ENCODE measurements around the gene CARMIL3. TPM values are rescaled to one million over a fixed set of nuclear protein-coding genes. Genes with fewer than 3 reads are reported as not detected.

Gene CARMIL3
- total RNA-seq, 1 donor from 2014 or later: 3.9 TPM

DNA sequence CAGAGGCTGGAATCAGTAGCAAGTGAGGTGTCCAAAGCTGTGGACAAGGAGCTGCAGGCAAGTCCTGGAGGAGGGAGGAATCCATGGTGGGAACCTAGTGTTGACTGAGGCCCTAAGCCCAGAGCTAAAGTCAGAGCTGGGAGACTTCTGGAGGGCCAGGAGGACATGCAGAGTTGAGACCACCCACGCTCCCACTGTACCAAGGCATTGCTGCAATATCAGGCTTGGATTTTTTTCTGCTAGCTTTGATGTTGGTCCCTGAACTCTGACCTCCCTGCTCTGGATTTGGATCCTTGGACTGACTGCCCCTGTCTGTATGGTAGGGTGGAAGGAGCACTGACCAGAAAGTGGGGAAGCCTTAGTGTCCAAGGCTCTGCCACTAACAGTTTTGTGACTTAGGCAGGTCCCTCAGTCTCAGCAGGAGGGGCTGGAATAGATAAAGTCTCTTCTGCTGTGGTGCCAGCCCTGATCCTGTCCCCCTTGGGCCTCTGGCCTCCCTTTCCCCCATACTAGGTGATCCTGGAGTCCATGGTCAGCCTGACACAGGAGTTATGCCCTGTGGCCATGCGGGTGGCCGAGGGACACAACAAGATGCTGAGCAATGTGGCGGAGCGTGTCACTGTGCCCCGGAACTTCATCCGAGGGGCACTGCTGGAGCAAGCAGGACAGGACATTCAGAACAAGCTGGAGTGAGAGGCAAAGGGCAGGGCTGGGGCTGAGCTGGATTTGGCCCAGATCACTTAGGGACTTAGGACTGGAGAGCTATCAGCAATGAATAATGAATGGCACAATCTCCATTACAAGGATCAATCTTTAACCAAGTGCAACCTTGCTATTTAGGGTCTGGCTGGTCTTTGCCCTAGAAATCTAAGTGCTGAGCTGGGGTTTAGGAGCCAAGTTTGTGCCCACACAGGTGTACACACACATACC lies 9.4 kb downstream of the CARMIL3 start:
- H3K4me1 Mint-ChIP-seq: peaks cover 2% of the 10 kb centered on the region
- ATAC-seq (ENCODE audit: low read depth) (no peak), DNase-seq (no peak)
- H3K36me3 Mint-ChIP-seq (ENCODE audit: low read depth): peaks cover 1% of the 10 kb centered on the region
- no peak overlapping the region for H3K4me3 Mint-ChIP-seq
- intact Hi-C loops (cut with micrococcal nuclease): no loop called here
- H3K27ac Mint-ChIP-seq: no peak overlapping the region
- no peaks in the 10 kb centered on the region for H3K9me3 Mint-ChIP-seq
- ChIA-PET POLR2A (no interaction called here), CTCF (interaction anchor here (1.0 to 2.0 kb wide), 5 partner anchors 29 to 247 kb away, joined by 3 to 9 read pairs (median 4); partner anchors contain the start of genes CIDEB and IRF9)
- H3K27me3 Mint-ChIP-seq: no peaks in the 10 kb centered on the region
- TF ChIP-seq, protein P1, sequence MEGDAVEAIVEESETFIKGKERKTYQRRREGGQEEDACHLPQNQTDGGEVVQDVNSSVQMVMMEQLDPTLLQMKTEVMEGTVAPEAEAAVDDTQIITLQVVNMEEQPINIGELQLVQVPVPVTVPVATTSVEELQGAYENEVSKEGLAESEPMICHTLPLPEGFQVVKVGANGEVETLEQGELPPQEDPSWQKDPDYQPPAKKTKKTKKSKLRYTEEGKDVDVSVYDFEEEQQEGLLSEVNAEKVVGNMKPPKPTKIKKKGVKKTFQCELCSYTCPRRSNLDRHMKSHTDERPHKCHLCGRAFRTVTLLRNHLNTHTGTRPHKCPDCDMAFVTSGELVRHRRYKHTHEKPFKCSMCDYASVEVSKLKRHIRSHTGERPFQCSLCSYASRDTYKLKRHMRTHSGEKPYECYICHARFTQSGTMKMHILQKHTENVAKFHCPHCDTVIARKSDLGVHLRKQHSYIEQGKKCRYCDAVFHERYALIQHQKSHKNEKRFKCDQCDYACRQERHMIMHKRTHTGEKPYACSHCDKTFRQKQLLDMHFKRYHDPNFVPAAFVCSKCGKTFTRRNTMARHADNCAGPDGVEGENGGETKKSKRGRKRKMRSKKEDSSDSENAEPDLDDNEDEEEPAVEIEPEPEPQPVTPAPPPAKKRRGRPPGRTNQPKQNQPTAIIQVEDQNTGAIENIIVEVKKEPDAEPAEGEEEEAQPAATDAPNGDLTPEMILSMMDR (IDR thresholded peaks at IDR 0.05): no peak

DNA sequence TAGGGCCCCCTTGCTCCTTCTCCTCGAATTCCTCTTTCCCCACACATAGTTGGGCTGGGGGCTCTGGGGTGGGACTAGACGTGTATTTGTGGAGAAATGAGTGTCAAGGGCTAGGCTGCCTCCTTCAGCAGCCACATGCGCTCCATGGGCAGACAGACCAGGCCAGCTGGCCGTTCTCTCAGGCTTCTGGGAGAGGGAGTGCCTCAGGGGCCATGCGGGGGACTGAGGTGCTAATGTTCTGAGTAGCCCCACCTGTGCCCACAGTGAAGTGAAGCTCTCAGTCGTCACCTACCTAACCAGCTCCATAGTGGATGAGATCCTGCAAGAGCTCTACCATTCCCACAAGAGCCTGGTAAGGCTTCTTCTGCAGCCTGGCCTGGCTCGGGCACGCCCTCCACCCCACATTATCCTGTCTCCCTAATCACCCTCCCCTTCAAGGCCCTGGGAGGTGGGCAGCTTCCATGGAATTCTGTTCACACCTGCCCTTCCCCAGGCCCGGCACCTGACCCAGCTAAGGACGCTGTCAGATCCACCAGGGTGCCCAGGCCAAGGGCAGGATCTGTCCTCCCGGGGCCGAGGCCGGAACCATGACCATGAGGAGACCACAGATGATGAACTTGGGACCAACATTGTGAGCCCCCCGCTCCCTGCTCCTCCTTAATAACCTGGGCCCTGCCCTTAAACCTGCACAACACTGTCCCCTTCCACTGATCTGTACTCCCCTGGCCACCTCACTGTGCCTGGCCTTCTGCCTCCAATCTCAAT lies 10.6 kb downstream of the CARMIL3 start:
- Mint-ChIP-seq H3K36me3 (ENCODE audit: low read depth) (peaks cover 1% of the 10 kb centered on the region), H3K27ac (no peak overlapping the region), H3K9me3 (no peaks in the 10 kb centered on the region), H3K4me1 (peaks cover 2% of the 10 kb centered on the region), H3K4me3 (no peak overlapping the region), H3K27me3 (no peaks in the 10 kb centered on the region)
- CTCF ChIA-PET: interaction anchor here (1.6 to 1.7 kb wide), 3 partner anchors 28 to 246 kb away, joined by 3 to 9 read pairs (median 4); partner anchors contain the start of gene CIDEB
- ATAC-seq (ENCODE audit: low read depth): no peak
- TF ChIP-seq, protein P1 (IDR thresholded peaks at IDR 0.05): no peak
- intact Hi-C loops (cut with micrococcal nuclease): no loop called here
- DNase-seq: no peak
- POLR2A ChIA-PET: interaction anchor here (0.6 to 1.0 kb wide), 2 partner anchors 30 to 31 kb away, joined by 3 to 4 read pairs; no protein-coding TSS in a partner anchor

DNA sequence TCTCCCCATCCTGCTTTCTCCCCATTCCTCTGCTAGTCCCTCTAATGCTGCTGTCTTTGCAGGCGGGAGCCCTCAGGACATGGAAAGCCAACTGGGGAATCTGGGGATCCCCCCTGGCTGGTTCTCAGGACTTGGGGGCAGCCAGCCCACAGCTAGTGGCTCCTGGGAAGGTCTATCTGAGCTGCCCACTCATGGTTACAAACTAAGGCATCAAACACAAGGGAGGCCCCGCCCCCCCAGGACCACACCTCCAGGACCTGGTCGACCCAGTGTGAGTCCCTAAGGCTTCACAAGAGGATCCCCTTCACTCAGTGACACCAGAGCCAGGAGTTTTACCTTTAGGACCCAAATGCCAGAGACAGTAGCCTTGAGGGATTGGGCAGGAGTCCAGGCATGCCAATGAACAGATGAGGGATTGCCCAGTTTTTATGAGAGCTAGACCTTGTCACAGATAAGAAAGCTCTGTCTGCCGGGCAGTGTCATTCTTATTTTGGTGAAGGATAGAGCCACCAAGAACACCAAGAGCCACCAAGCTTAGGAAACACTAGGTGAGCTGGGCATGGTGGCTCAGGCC lies 11.5 kb downstream of the CARMIL3 start:
- ChIA-PET CTCF (interaction anchor here (0.6 to 1.6 kb wide), 2 partner anchors 30 kb away, joined by 3 read pairs; no protein-coding TSS in a partner anchor), POLR2A (no interaction called here)
- no peak for ATAC-seq (ENCODE audit: low read depth)
- no peaks in the 10 kb centered on the region for H3K4me1 Mint-ChIP-seq
- H3K36me3 Mint-ChIP-seq (ENCODE audit: low read depth): no peaks in the 10 kb centered on the region
- H3K9me3 Mint-ChIP-seq: no peaks in the 10 kb centered on the region
- no peaks in the 10 kb centered on the region for H3K27me3 Mint-ChIP-seq
- intact Hi-C loops (cut with micrococcal nuclease): no loop called here
- H3K4me3 Mint-ChIP-seq: no peak overlapping the region
- TF ChIP-seq, protein P1 (IDR thresholded peaks at IDR 0.05): no peak
- no peak for DNase-seq
- H3K27ac Mint-ChIP-seq: no peak overlapping the region

DNA sequence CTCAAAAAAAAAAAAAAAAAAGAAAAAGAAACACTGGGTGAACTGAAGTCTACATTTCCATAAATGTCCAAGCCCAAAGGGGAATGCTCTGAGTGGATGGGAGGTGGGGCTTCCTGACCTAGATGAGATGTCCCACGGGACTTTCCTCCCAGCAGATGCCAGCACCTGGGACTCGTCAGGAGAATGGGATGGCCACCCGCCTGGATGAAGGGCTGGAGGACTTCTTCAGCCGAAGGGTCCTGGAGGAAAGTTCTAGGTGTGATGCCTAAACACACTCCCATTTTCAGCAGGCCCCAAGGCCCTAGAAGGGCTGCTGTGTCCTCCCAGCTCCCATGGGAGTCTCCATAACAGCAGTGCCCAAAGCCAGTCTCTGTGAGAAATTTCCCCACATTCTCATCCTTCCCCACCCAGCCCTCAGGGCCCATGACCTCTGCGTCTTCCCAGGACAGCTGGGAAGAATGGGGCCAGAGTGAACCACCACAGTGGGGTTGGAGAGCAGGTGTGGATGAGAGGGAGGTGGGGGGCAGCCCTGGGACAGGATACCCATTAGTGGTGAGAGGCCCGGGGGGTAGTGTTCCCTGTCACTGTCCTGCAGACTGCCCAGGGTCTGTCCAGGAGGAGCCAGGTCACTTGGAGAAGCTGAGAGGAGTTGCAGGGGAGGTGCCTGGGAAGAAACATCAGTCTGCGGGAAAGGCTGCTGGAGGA lies 12.4 kb downstream of the CARMIL3 start:
- ChIA-PET POLR2A (interaction anchor here (0.7 kb wide), 1 partner anchor 97 kb away, joined by 3 read pairs; the partner anchor contains the start of gene IRF9), CTCF (interaction anchor here (0.6 kb wide), 1 partner anchor 29 kb away, joined by 3 read pairs; no protein-coding TSS in a partner anchor)
- Mint-ChIP-seq H3K4me3 (no peak overlapping the region), H3K9me3 (no peaks in the 10 kb centered on the region), H3K27ac (no peak overlapping the region), H3K4me1 (no peaks in the 10 kb centered on the region), H3K36me3 (ENCODE audit: low read depth) (no peaks in the 10 kb centered on the region), H3K27me3 (no peaks in the 10 kb centered on the region)
- intact Hi-C loops (cut with micrococcal nuclease): no loop called here
- TF ChIP-seq, protein P1 (IDR thresholded peaks at IDR 0.05): no peak
- DNase-seq (no peak), ATAC-seq (ENCODE audit: low read depth) (no peak)

All from activated B cell treated with CpG ODN at 0.5 μM for 24 hours (primary cell).